ENCODE measurements around the gene SH3BP5. TPM values are rescaled to one million over a fixed set of nuclear protein-coding genes. Genes with fewer than 3 reads are reported as not detected.

Gene SH3BP5
- total RNA-seq, 5 donors from 2014 or later (not counting 1 experiment from before 2014, with no cell fraction given) = 25.0 to 66.7 (median 41.7) TPM

DNA sequence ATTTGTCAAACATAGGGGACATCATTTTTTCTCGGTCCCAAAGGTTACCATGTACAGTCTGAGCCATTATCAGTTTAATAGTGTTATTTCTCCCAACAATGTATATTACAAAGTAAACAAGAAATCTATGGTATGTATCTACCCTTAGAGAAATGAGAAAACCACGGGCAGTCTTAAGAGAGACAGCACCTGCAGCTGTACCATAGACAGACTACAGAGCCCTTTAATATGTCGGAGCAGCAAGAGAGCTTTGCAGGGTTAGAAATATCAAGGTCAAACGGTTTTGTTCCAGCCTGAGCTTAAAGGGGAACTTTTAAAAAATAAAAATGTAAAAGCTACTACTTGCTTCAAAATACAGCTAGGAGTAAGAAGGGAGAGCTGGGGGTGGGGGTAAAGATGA is 53.2 kb downstream of the SH3BP5 start:
- Mint-ChIP-seq H3K4me1 (peaks cover 66 to 97% (median 73%) of the 10 kb centered on the region in 3 donors), H3K36me3 (peaks cover 22% of the 10 kb centered on the region), H3K27ac (no peak overlapping the region), H3K27me3 (no peaks in the 10 kb centered on the region), H3K9me3 (no peaks in the 10 kb centered on the region), H3K4me3 (no peak overlapping the region)
- H3K27ac ChIP-seq (ENCODE audit: low read length) = no peak overlapping the region
- H3K9me3 ChIP-seq = no peaks in the 10 kb centered on the region
- ChIA-PET CTCF (interaction anchor here in 1 of 2 donors (1.0 kb wide), 1 partner anchor 121 kb away, joined by 3 read pairs; no protein-coding TSS in a partner anchor), POLR2A (no interaction called here)
- H3K4me1 ChIP-seq (ENCODE audit: control insufficient read depth in 1 of 2, extremely low read depth in 1 of 2, insufficient read depth in 2 of 2, low read length in 2 of 2) = peaks cover 0 to 71% of the 10 kb centered on the region in 2 experiments
- DNase-seq (no peak), ATAC-seq (replicated peaks in 1 of 4) (no peak)
- H3K27me3 ChIP-seq (replicated peaks in 1 of 2; ENCODE audit: control insufficient read depth in 2 of 2, extremely low read depth in 1 of 2, insufficient read depth in 2 of 2, low read length in 1 of 2) = no peaks in the 10 kb centered on the region
- H3K4me3 ChIP-seq (ENCODE audit: control insufficient read depth in 1 of 2, extremely low read depth in 1 of 2, low read length in 1 of 2) = no peak overlapping the region
- WGBS (ENCODE audit: insufficient coverage) = no CpG with 5 or more reads among the region's 4 CpGs
- peaks cover 3 to 8% of the 10 kb centered on the region in 2 donors for H3K36me3 ChIP-seq (ENCODE audit: control insufficient read depth in 2 of 2, extremely low read depth in 1 of 2, insufficient read depth in 1 of 2, low read length in 1 of 2)

DNA sequence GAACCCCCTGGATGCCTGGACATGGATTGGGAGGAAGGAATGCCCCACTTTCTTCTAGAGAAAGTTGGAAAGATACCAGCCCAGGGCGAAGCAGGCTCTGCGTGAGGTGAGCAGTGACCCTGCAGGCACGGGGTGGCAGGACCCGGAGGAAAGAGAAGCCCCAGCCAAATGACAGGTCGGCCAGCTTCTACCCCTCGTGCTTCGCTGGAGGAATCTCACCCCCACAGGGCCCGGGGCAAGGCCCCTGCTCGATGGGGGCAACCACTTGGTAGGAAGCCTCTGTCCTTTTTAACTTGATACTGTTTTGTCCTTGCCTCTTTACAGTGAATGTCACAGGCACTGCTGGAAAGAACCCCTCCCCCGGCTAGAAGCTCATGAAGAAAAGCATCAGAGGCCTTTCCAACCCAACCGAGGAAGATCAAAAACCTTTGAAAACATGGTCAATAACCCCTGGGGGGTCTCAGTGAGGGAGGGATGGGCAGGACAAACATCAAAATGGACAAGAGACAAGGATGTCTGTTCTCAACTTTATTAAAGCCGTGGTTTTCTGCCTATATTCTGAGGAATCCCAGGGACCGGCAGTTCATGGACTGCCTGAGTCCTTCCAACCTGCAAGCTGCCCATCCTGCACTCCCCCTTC is 54.4 kb downstream of the SH3BP5 start:
- DNase-seq = no peak
- no peaks in the 10 kb centered on the region for H3K27me3 Mint-ChIP-seq
- no peak for ATAC-seq (replicated peaks in 1 of 4)
- H3K9me3 Mint-ChIP-seq = no peaks in the 10 kb centered on the region
- peak overlapping the region in 1 of 2 donors; percentile 28 for H3K27ac Mint-ChIP-seq
- ChIA-PET POLR2A (no interaction called here), CTCF (no interaction called here)
- 96% methylated on average over 11 of the region's 13 CpGs for WGBS (ENCODE audit: insufficient coverage)
- no peaks in the 10 kb centered on the region for H3K9me3 ChIP-seq
- no peak overlapping the region for H3K27ac ChIP-seq (ENCODE audit: low read length)
- H3K4me1 Mint-ChIP-seq = peaks cover 68 to 97% (median 75%) of the 10 kb centered on the region in 3 donors
- peaks cover 3 to 8% of the 10 kb centered on the region in 2 donors for H3K36me3 ChIP-seq (ENCODE audit: control insufficient read depth in 2 of 2, extremely low read depth in 1 of 2, insufficient read depth in 1 of 2, low read length in 1 of 2)
- H3K4me1 ChIP-seq (ENCODE audit: control insufficient read depth in 1 of 2, extremely low read depth in 1 of 2, insufficient read depth in 2 of 2, low read length in 2 of 2) = peaks cover under 1 to 70% of the 10 kb centered on the region in 2 experiments
- peaks cover 24% of the 10 kb centered on the region for H3K36me3 Mint-ChIP-seq
- no peak overlapping the region for H3K4me3 Mint-ChIP-seq
- no peak overlapping the region for H3K4me3 ChIP-seq (ENCODE audit: control insufficient read depth in 1 of 2, extremely low read depth in 1 of 2, low read length in 1 of 2)
- no peaks in the 10 kb centered on the region for H3K27me3 ChIP-seq (replicated peaks in 1 of 2; ENCODE audit: control insufficient read depth in 2 of 2, extremely low read depth in 1 of 2, insufficient read depth in 2 of 2, low read length in 1 of 2)

DNA sequence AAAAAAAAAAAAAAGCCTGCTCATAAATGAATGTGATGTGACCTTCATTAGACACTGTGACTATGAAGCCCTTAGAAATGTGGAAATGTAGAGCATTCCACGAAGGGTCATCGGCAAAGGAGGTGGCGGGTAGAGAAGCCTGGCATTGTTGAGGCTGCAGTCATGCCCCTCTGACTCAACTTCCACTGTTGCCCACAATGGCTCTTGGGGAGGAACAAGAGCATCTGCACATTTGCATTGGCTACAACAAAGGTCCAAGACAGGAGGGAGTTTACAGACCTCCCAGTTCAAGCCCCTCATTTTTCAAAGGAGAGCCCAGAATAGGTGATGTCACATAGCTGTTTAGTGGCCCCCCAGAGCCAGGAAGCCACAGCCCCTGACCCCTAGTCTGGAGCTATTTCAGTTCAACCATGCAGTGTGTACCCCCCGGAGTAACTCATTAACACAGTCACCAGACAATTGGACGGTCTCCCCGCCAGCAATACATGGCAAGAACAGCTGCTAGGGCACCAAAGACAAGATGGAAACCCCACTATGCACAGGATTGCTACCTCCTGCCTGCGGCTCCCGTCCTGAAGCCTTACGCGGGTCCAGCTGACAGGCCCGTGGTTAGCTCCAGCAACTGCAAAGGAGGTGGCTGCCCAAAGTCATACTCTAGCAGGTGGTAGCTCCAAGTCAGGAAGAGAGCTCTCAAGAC is 56.2 kb downstream of the SH3BP5 start:
- CTCF ChIA-PET = interaction anchor here (0.7 to 1.7 kb wide), 7 partner anchors 8 to 101 kb away, joined by 3 to 6 read pairs (median 4); partner anchors contain the start of gene SH3BP5 (in 1 of the 2)
- WGBS (ENCODE audit: insufficient coverage) = 96% methylated on average over 9 of the region's 11 CpGs
- Mint-ChIP-seq H3K27me3 (no peaks in the 10 kb centered on the region), H3K27ac (peak overlapping the region; percentile 66 to 70), H3K9me3 (no peaks in the 10 kb centered on the region), H3K4me1 (peaks cover 79 to 97% (median 86%) of the 10 kb centered on the region in 3 donors), H3K4me3 (no peak overlapping the region), H3K36me3 (peaks cover 24% of the 10 kb centered on the region)
- POLR2A ChIA-PET = interaction anchor here in 1 of 2 donors (1.3 kb wide), 1 partner anchor 55 kb away, joined by 5 read pairs; no protein-coding TSS in a partner anchor
- Histone ChIP-seq H3K4me1 (ENCODE audit: control insufficient read depth in 1 of 2, extremely low read depth in 1 of 2, insufficient read depth in 2 of 2, low read length in 2 of 2) (peaks cover 9 to 80% of the 10 kb centered on the region in 2 experiments), H3K9me3 (no peaks in the 10 kb centered on the region), H3K27me3 (replicated peaks in 1 of 2; ENCODE audit: control insufficient read depth in 2 of 2, extremely low read depth in 1 of 2, insufficient read depth in 2 of 2, low read length in 1 of 2) (no peaks in the 10 kb centered on the region), H3K27ac (ENCODE audit: low read length) (peak overlapping the region; percentile 1), H3K36me3 (ENCODE audit: control insufficient read depth in 2 of 2, extremely low read depth in 1 of 2, insufficient read depth in 1 of 2, low read length in 1 of 2) (peaks cover 3 to 8% of the 10 kb centered on the region in 2 donors), H3K4me3 (ENCODE audit: control insufficient read depth in 1 of 2, extremely low read depth in 1 of 2, low read length in 1 of 2) (no peak overlapping the region)
- no peak for ATAC-seq (replicated peaks in 1 of 4)
- no peak for DNase-seq

DNA sequence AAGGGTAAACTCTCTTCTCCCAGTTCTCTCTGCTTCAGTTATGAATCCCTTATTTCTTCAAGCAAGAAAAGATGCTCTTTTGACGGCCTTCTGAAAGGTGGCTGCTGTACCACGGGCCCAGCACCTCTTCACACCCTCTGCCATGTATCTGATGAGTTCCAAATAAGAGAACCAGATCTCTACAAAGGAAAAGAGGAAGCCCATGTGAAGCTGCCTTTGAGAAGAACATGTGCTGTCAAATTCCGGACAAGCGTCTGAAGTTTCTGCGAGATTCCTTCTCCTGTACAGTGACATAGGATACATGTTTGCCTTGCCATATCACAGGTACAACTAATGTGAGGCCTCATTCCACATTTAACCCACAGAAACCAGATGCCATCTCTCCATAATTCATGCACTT is 59.2 kb downstream of the SH3BP5 start:
- Mint-ChIP-seq H3K9me3 (no peaks in the 10 kb centered on the region), H3K4me1 (peaks cover 80 to 93% (median 84%) of the 10 kb centered on the region in 3 donors), H3K36me3 (peaks cover 20% of the 10 kb centered on the region), H3K27me3 (no peaks in the 10 kb centered on the region), H3K27ac (peak overlapping the region; percentile 93 to 95), H3K4me3 (no peak overlapping the region)
- peak overlapping the region; percentile 55 for H3K27ac ChIP-seq (ENCODE audit: low read length)
- H3K9me3 ChIP-seq = no peaks in the 10 kb centered on the region
- H3K27me3 ChIP-seq (replicated peaks in 1 of 2; ENCODE audit: control insufficient read depth in 2 of 2, extremely low read depth in 1 of 2, insufficient read depth in 2 of 2, low read length in 1 of 2) = no peaks in the 10 kb centered on the region
- ChIA-PET POLR2A (no interaction called here), CTCF (interaction anchor here in 1 of 2 donors (0.6 kb wide), 1 partner anchor 16 kb away, joined by 4 read pairs; no protein-coding TSS in a partner anchor)
- H3K4me1 ChIP-seq (ENCODE audit: control insufficient read depth in 1 of 2, extremely low read depth in 1 of 2, insufficient read depth in 2 of 2, low read length in 2 of 2) = peaks cover 36 to 91% of the 10 kb centered on the region in 2 experiments
- DNase-seq = no peak
- no peak overlapping the region for H3K4me3 ChIP-seq (ENCODE audit: control insufficient read depth in 1 of 2, extremely low read depth in 1 of 2, low read length in 1 of 2)
- H3K36me3 ChIP-seq (ENCODE audit: control insufficient read depth in 2 of 2, extremely low read depth in 1 of 2, insufficient read depth in 1 of 2, low read length in 1 of 2) = peaks cover 0 to 15% of the 10 kb centered on the region in 2 donors
- ATAC-seq (replicated peaks in 1 of 4) = no peak
- WGBS (ENCODE audit: insufficient coverage) = 89% methylated on average over 5 of the region's 5 CpGs

GRCh38 chr3:15272426-15273196 is 59.8 kb downstream of the SH3BP5 start:
- CTCF ChIA-PET = interaction anchor here in 1 of 2 donors (0.6 to 0.8 kb wide), 2 partner anchors 17 to 70 kb away, joined by 3 to 4 read pairs; no protein-coding TSS in a partner anchor
- WGBS (ENCODE audit: insufficient coverage) = 90% methylated on average over 3 of the region's 7 CpGs
- H3K4me1 ChIP-seq (ENCODE audit: control insufficient read depth in 1 of 2, extremely low read depth in 1 of 2, insufficient read depth in 2 of 2, low read length in 2 of 2) = peaks cover 39 to 91% of the 10 kb centered on the region in 2 experiments
- Mint-ChIP-seq H3K27ac (peak overlapping the region; percentile 93 to 95), H3K9me3 (no peaks in the 10 kb centered on the region), H3K27me3 (no peaks in the 10 kb centered on the region), H3K4me3 (peak overlapping the region in 1 of 3 donors; percentile 73), H3K4me1 (peaks cover 83 to 93% (median 86%) of the 10 kb centered on the region in 3 donors), H3K36me3 (peaks cover 20% of the 10 kb centered on the region)
- H3K9me3 ChIP-seq = no peaks in the 10 kb centered on the region
- peak overlapping the region; percentile 90 for H3K27ac ChIP-seq (ENCODE audit: low read length)
- no peak overlapping the region for H3K4me3 ChIP-seq (ENCODE audit: control insufficient read depth in 1 of 2, extremely low read depth in 1 of 2, low read length in 1 of 2)
- no peaks in the 10 kb centered on the region for H3K27me3 ChIP-seq (replicated peaks in 1 of 2; ENCODE audit: control insufficient read depth in 2 of 2, extremely low read depth in 1 of 2, insufficient read depth in 2 of 2, low read length in 1 of 2)
- H3K36me3 ChIP-seq (ENCODE audit: control insufficient read depth in 2 of 2, extremely low read depth in 1 of 2, insufficient read depth in 1 of 2, low read length in 1 of 2) = peaks cover 0 to 15% of the 10 kb centered on the region in 2 donors
- no peak for ATAC-seq (replicated peaks in 1 of 4)
- peak in 2 of 35 experiments; percentile 18 to 33 for DNase-seq
- POLR2A ChIA-PET = no interaction called here

Measured in T-cell (primary cell).